DLD1 (cell line): Measurements from ENCODE around the gene ACYP2.
"Not testable (repeated sequence)": the region's sequence is repeated elsewhere in the genome, so short reads cannot be mapped to it uniquely, and the experiment has no call there.

Experiments
- in situ Hi-C: cut with HindIII; loops from 2 replicates; pipeline ENCODE4 v1.10.0; 2017; ENCODE audit warnings: low sequenced_read_pairs

The ACYP2 gene

GRCh38 chr2:54313147-54313546 lies 197.7 kb downstream of the ACYP2 start:
- in situ Hi-C loops, result no loop called here

GRCh38 chr2:54317973-54318372 lies 202.6 kb downstream of the ACYP2 start:
- in situ Hi-C loops, result no loop called here

GRCh38 chr2:54318821-54319220 lies 203.4 kb downstream of the ACYP2 start:
- in situ Hi-C loops, result no loop called here

- in situ Hi-C loops, result no loop called here
Measured at GRCh38 chr2:54321047-54321446, 205.6 kb downstream of the ACYP2 start.

GRCh38 chr2:54324517-54324916 lies 209.1 kb downstream of the ACYP2 start:
- in situ Hi-C loops, result not testable (repeated sequence)

- in situ Hi-C loops, result no loop called here
Measured at GRCh38 chr2:54325148-54325547, 209.7 kb downstream of the ACYP2 start.

GRCh38 chr2:54329482-54330161 lies 214.2 kb downstream of the ACYP2 start:
- in situ Hi-C loops, result no loop called here

GRCh38 chr2:54330162-54330925 lies 214.9 kb downstream of the ACYP2 start:
- in situ Hi-C loops, result no loop called here

GRCh38 chr2:54330926-54331835 lies 215.8 kb downstream of the ACYP2 start:
- in situ Hi-C loops, result no loop called here

GRCh38 chr2:54332386-54332785 lies 217.0 kb downstream of the ACYP2 start:
- in situ Hi-C loops, result no loop called here

- in situ Hi-C loops, result no loop called here
Measured at GRCh38 chr2:54336136-54336976, 220.9 kb downstream of the ACYP2 start.

GRCh38 chr2:54336977-54337255 lies 221.5 kb downstream of the ACYP2 start:
- in situ Hi-C loops, result no loop called here

GRCh38 chr2:54341656-54342055 lies 226.2 kb downstream of the ACYP2 start:
- in situ Hi-C loops, result no loop called here

GRCh38 chr2:54342603-54343002 lies 227.2 kb downstream of the ACYP2 start:
- in situ Hi-C loops, result no loop called here

- in situ Hi-C loops, result no loop called here
Measured at GRCh38 chr2:54347622-54348021, 232.2 kb downstream of the ACYP2 start.

- in situ Hi-C loops, result no loop called here
Measured at GRCh38 chr2:54348646-54349045, 233.2 kb downstream of the ACYP2 start.

- in situ Hi-C loops, result no loop called here
Measured at GRCh38 chr2:54350426-54350825, 235.0 kb downstream of the ACYP2 start.

GRCh38 chr2:54353216-54353615 lies 237.8 kb downstream of the ACYP2 start:
- in situ Hi-C loops, result no loop called here
